Kasumi-1 (cell line): Measurements from ENCODE around the gene ZDHHC22.

Source experiments
- DNase-seq, 2 experiments: peaks; one replicate each; lab custom pipeline; 2025; lab: John Stamatoyannopoulos, UW

ZDHHC22 gene

DNA sequence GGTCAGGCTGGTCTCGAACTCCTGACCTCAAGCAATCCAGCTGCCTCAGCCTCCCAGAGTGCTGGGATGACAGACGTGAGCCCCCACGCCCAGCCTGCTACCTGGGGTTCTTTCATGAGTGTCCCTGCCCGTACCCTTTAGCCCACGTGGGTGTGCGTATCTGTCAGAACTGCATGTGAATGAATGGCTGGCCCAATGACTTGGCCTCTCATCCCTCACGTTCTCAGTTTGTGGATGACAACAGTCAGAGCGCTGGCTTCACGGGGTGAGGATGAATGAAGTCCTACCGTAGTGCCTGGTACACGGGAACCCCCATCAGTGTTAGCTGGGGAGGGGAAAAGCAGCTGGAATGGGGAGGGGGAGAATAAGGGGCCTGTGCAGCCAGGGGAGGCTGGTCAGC is 16.1 kb upstream of the ZDHHC22 start:
- DNase-seq: no peak

GRCh38 chr14:77155083-77155482 is 13.5 kb upstream of the ZDHHC22 start:
- no peak for DNase-seq

- no peak for DNase-seq
These were observed 12.8 kb upstream of the ZDHHC22 start for GRCh38 chr14:77154421-77154820.

- no peak for DNase-seq
These were observed 12.2 kb upstream of the ZDHHC22 start for GRCh38 chr14:77153802-77154201.

GRCh38 chr14:77151918-77152588 is 10.5 kb upstream of the ZDHHC22 start:
- peak; percentile 68 to 84 for DNase-seq

GRCh38 chr14:77151245-77151644 is 9.7 kb upstream of the ZDHHC22 start:
- DNase-seq: peak; percentile 27 to 66

DNA sequence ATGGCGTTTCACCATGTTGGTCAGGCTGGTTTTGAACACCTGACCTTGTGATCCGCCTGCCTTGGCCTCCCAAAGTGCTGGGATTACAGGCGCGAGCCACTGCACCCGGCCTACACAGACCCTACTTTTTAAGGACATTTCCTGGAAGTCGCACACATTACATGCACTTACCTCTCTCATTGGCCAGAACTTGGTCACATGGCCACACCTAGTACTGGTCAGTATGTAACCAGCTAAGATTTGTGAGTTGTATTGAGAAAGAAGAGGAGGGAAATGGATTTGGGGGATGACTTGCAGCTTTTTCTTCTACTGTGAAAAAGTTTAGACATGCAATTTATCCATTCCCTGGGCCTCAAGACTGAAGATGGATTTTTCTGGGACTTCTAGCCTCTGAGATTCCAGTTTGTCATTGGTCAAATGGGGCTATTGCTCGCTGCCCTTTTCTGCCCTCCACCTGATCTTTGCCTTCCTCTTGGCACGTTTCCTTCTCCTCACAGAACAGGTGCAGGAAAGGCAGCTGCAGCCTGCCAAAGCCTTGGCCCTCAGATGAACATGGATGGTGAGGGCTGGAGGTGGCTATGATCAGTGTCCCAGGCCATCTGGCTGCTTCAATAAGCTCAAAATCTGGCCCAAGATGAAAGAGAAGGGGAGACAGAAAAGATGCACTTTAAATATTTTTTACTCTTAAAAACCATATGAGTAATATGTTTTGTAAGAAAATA is 7.1 kb upstream of the ZDHHC22 start:
- no peak for DNase-seq

- no peak for DNase-seq
These were observed 4.6 kb upstream of the ZDHHC22 start for GRCh38 chr14:77145975-77146740.

- no peak for DNase-seq
These were observed 3.0 kb upstream of the ZDHHC22 start for GRCh38 chr14:77144412-77145115.

GRCh38 chr14:77143071-77143470 is 1.5 kb upstream of the ZDHHC22 start:
- DNase-seq: no peak

- DNase-seq: no peak
These were observed 612 bp upstream of the ZDHHC22 start for GRCh38 chr14:77142005-77142800.

DNA sequence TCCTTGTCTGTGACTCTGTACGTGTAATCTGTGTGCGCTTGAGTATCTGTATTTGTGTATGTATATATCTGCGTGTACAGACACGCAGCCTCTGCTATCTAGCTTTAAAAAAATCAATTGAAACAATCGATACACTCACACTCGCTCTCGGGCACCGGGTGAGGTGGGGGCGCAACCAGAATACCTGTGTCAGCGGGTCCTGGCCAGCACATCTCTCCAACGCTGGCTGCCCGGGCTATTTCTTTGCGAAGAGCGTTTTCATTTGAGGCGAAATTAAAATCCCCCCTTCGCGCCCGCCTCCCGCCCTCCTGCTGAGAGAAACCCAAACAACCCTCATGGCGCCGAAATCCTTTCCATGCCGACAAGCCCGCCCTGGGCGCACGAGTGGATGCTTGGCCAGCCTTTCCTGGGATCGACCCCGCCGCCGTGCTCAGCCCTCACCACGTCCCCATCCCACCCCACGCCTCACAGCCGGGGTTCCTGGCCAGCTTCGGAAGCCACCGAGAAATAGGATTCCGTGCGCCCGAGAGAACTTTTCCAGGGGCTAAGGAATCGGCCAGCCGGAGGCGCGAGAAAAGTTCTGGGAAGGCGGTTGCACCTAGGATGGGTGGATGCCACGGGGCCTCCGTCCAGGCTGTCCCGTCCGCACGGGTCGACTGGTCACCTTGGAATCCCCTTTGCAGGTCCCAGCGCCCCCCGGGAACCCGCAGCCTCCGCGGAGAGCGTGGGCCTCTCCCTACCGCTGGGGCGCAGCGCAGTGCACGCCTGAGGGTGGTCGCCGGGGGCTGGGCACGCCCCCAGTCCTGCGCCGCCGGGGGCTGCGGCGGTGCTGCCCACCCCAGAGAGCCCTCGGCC is 1.0 kb downstream of the ZDHHC22 start:
- no peak for DNase-seq

- DNase-seq: peak; percentile 43 to 69
These were observed 1.8 kb downstream of the ZDHHC22 start for GRCh38 chr14:77139540-77140358.

DNA sequence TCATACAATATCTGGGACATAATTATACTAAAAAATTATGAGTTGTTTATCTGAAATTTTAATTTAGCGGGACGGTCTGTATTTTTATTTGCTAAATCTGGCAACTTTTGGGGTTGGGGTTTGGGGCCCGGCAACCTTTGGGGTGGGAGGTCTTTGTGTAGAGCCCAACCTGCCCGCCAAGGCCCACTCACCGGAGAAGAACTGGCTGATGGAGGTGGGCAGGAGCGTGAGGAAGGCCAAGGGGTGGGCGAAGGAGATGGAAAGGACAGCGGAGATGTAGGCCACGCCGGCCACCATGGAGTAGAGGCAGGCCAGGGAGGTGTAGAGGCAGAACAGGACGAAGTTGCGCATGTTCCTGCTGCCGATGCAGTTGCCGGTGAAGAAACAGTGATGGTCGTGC is 2.6 kb downstream of the ZDHHC22 start:
- no peak for DNase-seq

DNA sequence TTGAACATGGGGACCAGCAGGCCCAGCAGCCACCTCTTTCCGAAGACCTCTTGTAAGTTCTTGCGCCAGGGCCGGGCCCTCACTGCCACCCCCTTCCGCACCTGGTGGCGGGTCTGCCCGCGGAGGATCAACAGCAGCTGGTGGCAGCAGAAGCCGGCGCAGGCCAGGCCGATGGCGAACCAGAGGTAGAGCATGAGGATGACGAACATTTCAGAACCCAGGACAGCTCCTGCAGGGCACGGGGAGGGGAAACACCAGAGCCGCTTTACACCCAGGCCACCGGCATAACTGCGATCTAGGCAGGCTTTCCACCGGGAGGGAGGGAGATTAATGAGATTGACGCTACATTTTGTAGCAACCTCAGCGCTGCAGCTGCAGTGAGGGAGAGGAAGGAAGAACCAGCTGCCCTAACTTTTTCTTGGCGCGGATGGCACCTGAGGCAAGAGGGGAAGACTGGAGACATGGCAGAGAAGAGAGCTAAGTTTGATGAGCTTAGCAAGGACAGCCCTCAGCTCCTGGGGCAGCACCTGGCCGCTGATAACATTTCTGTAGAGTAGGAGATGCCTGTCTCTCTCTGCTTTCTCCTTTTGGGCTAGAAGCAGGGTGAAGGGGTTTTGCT is 7.8 kb downstream of the ZDHHC22 start:
- DNase-seq: peak; percentile 77 to 83

GRCh38 chr14:77131871-77132486 is 9.6 kb downstream of the ZDHHC22 start:
- no peak for DNase-seq

- no peak for DNase-seq
These were observed 10.4 kb downstream of the ZDHHC22 start for GRCh38 chr14:77131206-77131605.

DNA sequence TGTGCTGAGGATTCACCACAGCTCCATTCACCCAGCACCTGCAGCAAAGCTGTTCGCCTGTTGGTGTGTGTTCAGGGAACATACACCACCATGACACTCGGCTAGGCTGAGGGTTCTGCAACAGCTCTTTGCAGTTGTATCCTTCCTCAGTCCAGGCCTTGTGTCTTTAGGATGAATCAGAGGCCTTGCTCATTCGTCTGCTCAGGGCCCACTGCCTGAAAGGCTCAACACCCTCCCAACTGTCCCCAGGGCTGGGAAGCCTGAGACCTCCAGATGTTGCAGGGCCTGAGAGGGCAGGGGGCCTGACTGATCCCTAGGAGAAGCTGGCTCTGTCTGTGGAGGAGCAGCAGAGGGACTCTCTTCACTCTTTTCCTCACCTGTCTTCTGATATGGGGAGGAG is 11.2 kb downstream of the ZDHHC22 start:
- no peak for DNase-seq

- DNase-seq: no peak
These were observed 13.1 kb downstream of the ZDHHC22 start for GRCh38 chr14:77128414-77128891.
